Measurements from ENCODE around the gene TNFAIP2.

Gene TNFAIP2

GRCh38 chr14:103093856-103094405, 29.3 kb upstream of the TNFAIP2 start:
- H3K36me3 ChIP-seq (ENCODE audit: insufficient read depth, low read length), result no peaks in the 10 kb centered on the region
- TF ChIP-seq EZH2phosphoT487 (IDR thresholded peaks at IDR 0.05; ENCODE audit: borderline replicate concordance), result no peak
- no peak for TF ChIP-seq CTCF (conservative IDR thresholded peaks at IDR 0.05; ENCODE audit: low read length)
- H2AFZ ChIP-seq (ENCODE audit: low read length), result no peak overlapping the region
- peaks cover 4% of the 10 kb centered on the region for H3K4me1 ChIP-seq (ENCODE audit: insufficient read depth, low read length, poor library complexity, severe bottlenecking)
- H4K20me1 ChIP-seq (ENCODE audit: insufficient read depth, low read length, poor library complexity, severe bottlenecking), result no peaks in the 10 kb centered on the region
- H3K4me2 ChIP-seq (ENCODE audit: low read depth, low read length, poor library complexity, severe bottlenecking), result no peak overlapping the region
- H3K9me3 ChIP-seq (ENCODE audit: insufficient read depth, low read depth, low read length), result no peaks in the 10 kb centered on the region
- H3K9me2 ChIP-seq (replicated peaks; ENCODE audit: low read depth, low read length), result no peaks in the 10 kb centered on the region
- no peak overlapping the region for H3K4me3 ChIP-seq (ENCODE audit: low read length, poor library complexity, severe bottlenecking)
- no peak overlapping the region for H3K9ac ChIP-seq (ENCODE audit: low read depth, low read length, poor library complexity, severe bottlenecking)
- H3K27me3 ChIP-seq (ENCODE audit: insufficient read depth, low read length, poor library complexity, severe bottlenecking), result no peaks in the 10 kb centered on the region
- H3K79me2 ChIP-seq (ENCODE audit: insufficient read depth, low read length), result no peaks in the 10 kb centered on the region
- no peaks in the 10 kb centered on the region for H3F3A ChIP-seq (ENCODE audit: low read depth)

- peaks cover 4% of the 10 kb centered on the region for H3K4me1 ChIP-seq (ENCODE audit: insufficient read depth, low read length, poor library complexity, severe bottlenecking)
- no peaks in the 10 kb centered on the region for H3K36me3 ChIP-seq (ENCODE audit: insufficient read depth, low read length)
- no peaks in the 10 kb centered on the region for H3K79me2 ChIP-seq (ENCODE audit: insufficient read depth, low read length)
- TF ChIP-seq EZH2phosphoT487 (IDR thresholded peaks at IDR 0.05; ENCODE audit: borderline replicate concordance) (no peak), CTCF (conservative IDR thresholded peaks at IDR 0.05; ENCODE audit: low read length) (no peak)
- no peaks in the 10 kb centered on the region for H4K20me1 ChIP-seq (ENCODE audit: insufficient read depth, low read length, poor library complexity, severe bottlenecking)
- H3K9ac ChIP-seq (ENCODE audit: low read depth, low read length, poor library complexity, severe bottlenecking), result no peak within 1 kb of the TSS
- no peaks in the 10 kb centered on the region for H3K9me3 ChIP-seq (ENCODE audit: insufficient read depth, low read depth, low read length)
- no peaks in the 10 kb centered on the region for H3K9me2 ChIP-seq (replicated peaks; ENCODE audit: low read depth, low read length)
- no peak within 1 kb of the TSS for H2AFZ ChIP-seq (ENCODE audit: low read length)
- no peak within 1 kb of the TSS for H3K4me2 ChIP-seq (ENCODE audit: low read depth, low read length, poor library complexity, severe bottlenecking)
- H3K4me3 ChIP-seq (ENCODE audit: low read length, poor library complexity, severe bottlenecking), result no peak within 1 kb of the TSS
- H3K27me3 ChIP-seq (ENCODE audit: insufficient read depth, low read length, poor library complexity, severe bottlenecking), result no peaks in the 10 kb centered on the region
- no peaks in the 10 kb centered on the region for H3F3A ChIP-seq (ENCODE audit: low read depth)
Measured at GRCh38 chr14:103094406-103095209, 28.7 kb upstream of the TNFAIP2 start, which contains the start of gene EXOC3L4. EXOC3L4 (plus strand) TSS chr14:103094725; CDS start chr14:103100220, 5,495 bp downstream.

- Histone ChIP-seq H3K9ac (ENCODE audit: low read depth, low read length, poor library complexity, severe bottlenecking) (no peak overlapping the region), H4K20me1 (ENCODE audit: insufficient read depth, low read length, poor library complexity, severe bottlenecking) (no peaks in the 10 kb centered on the region), H3F3A (ENCODE audit: low read depth) (no peaks in the 10 kb centered on the region), H3K4me3 (ENCODE audit: low read length, poor library complexity, severe bottlenecking) (no peak overlapping the region), H3K27me3 (ENCODE audit: insufficient read depth, low read length, poor library complexity, severe bottlenecking) (no peaks in the 10 kb centered on the region), H3K4me2 (ENCODE audit: low read depth, low read length, poor library complexity, severe bottlenecking) (no peak overlapping the region), H3K4me1 (ENCODE audit: insufficient read depth, low read length, poor library complexity, severe bottlenecking) (peaks cover 4% of the 10 kb centered on the region), H3K79me2 (ENCODE audit: insufficient read depth, low read length) (no peaks in the 10 kb centered on the region), H2AFZ (ENCODE audit: low read length) (no peak overlapping the region), H3K9me2 (replicated peaks; ENCODE audit: low read depth, low read length) (no peaks in the 10 kb centered on the region), H3K9me3 (ENCODE audit: insufficient read depth, low read depth, low read length) (no peaks in the 10 kb centered on the region), H3K36me3 (ENCODE audit: insufficient read depth, low read length) (no peaks in the 10 kb centered on the region)
- TF ChIP-seq CTCF (conservative IDR thresholded peaks at IDR 0.05; ENCODE audit: low read length) (no peak), EZH2phosphoT487 (IDR thresholded peaks at IDR 0.05; ENCODE audit: borderline replicate concordance) (no peak)
Measured at GRCh38 chr14:103095210-103095778, 28.0 kb upstream of the TNFAIP2 start.

All from Loucy (cell line).